HepG2 (cell line): ENCODE measurements around the gene KIZ. TPM values are rescaled to one million over a fixed set of nuclear protein-coding genes. Genes with fewer than 3 reads are reported as not detected.

Experiments used
- KLF6 ChIP-seq: IDR thresholded peaks from 2 replicates; pipeline ENCODE4 v1.8.0; 2016; ENCODE audit warnings: missing biosample characterization, missing genetic modification reagents
- RARA ChIP-seq: IDR thresholded peaks from 2 replicates; pipeline ENCODE4 v1.6.1; 2016; ENCODE audit warnings: missing genetic modification reagents, missing compliant biosample characterization
- ZNF616 ChIP-seq: sonication (generic); formaldehyde crosslinking; IDR thresholded peaks from 2 replicates; pipeline ENCODE4 v1.5.0; 2020; ENCODE audit warnings: low read depth, mild to moderate bottlenecking, missing genetic modification reagents
- polyA plus RNA-seq, 8 experiments: library from polyadenylated mRNA; depleted of rRNA in 3 of 8; stranded (reverse) in 7 of 8; unstranded in 1 of 8; fragments of >200 nt; fragmentation: Illumina TruSeq in 4 of 8; extraction: Trizol in 4 of 8; gene quantifications; 2 replicates each; pipeline versions ENCODE4 v1.2.1 to v1.2.3, GENCODE V29; 2011 to 2016; ENCODE audit warnings: low read depth in 4 of 8, missing spikeins in 1 of 8, mixed read lengths in 1 of 8; ENCODE audit not compliant: insufficient read depth in 1 of 8
- total RNA-seq, 5 experiments: library from RNA; depleted of rRNA; stranded (reverse); fragments of >200 nt; fragmentation: Illumina TruSeq; extraction: Trizol; gene quantifications; 2 replicates each; pipeline ENCODE4 v1.2.3, GENCODE V29; 2016; ENCODE audit warnings: low read depth in 1 of 5
- TF ChIP-seq, protein P1 (sequence below), 2 experiments: fragments of 450-650 bp in 1 of 2; sonication (generic) in 1 of 2; formaldehyde crosslinking in 1 of 2; IDR thresholded peaks; 2 replicates each; pipeline versions ENCODE4 v1.6.1 to v1.8.0; 2016 to 2022; ENCODE audit warnings: antibody characterized with exemption in 1 of 2, mild to moderate bottlenecking in 1 of 2, missing genetic modification reagents in 1 of 2
- TF ChIP-seq, protein P2 (sequence below): IDR thresholded peaks from 2 replicates; pipeline ENCODE4 v1.4.0; 2020; ENCODE audit warnings: mild to moderate bottlenecking, missing genetic modification reagents
- TF ChIP-seq, protein P3 (sequence below): sonication (generic); formaldehyde crosslinking; IDR thresholded peaks from 2 replicates; pipeline ENCODE4 v1.8.1; 2023; ENCODE audit warnings: mild to moderate bottlenecking, missing genetic modification reagents, borderline replicate concordance
- TF ChIP-seq, protein P4 (sequence below): sonication (generic); formaldehyde crosslinking; IDR thresholded peaks from 2 replicates; pipeline ENCODE4 v1.4.0; 2020; ENCODE audit warnings: missing genetic modification reagents, borderline replicate concordance
- TF ChIP-seq, protein P5 (sequence below): sonication (generic); formaldehyde crosslinking; IDR thresholded peaks from 2 replicates; pipeline ENCODE4 v1.5.1; 2020; ENCODE audit warnings: mild to moderate bottlenecking, moderate library complexity, missing genetic modification reagents

Gene KIZ
- total and polyA plus RNA-seq, 2 of the 13 experiments (the other 11 are each of a cell fraction or from before 2014, with no cell fraction given), result 46.3 to 114 TPM

DNA sequence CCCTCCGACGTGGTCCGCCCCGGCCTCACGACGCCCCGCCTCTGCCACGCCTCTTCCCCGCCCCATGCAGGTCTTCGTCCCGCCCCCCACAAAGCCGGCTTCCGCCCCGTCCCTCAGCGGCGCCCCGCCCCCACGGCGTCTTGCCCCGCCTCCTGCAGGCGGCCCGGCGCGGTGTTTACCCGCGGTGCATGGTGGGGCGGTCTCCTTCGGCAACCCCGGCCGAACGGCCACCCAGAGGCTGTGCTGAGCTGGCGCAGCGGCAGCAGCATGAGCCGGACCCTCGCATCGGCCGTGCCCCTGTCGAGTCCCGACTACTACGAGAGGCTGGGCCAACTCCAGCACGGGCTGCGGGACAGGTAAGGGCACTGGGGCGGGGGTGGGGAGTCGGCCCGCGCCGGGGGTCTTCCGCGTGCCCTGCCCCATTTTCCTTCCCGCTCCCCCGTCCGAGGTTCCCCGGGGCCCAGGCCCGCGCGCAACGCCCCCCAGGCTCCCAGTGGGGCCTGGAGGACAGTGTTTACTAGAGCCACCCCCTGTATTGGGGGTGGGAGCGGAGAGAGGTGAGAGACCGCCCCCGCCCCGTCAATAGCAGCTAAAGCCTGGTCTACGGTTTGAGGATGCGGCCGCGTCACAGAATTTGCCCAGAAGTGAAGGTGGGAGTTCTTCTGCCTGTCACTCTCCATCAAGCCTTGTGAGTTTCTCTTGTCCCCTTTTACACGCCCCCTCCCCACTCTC, at the start of gene KIZ (continued):
- TF ChIP-seq, protein P1, sequence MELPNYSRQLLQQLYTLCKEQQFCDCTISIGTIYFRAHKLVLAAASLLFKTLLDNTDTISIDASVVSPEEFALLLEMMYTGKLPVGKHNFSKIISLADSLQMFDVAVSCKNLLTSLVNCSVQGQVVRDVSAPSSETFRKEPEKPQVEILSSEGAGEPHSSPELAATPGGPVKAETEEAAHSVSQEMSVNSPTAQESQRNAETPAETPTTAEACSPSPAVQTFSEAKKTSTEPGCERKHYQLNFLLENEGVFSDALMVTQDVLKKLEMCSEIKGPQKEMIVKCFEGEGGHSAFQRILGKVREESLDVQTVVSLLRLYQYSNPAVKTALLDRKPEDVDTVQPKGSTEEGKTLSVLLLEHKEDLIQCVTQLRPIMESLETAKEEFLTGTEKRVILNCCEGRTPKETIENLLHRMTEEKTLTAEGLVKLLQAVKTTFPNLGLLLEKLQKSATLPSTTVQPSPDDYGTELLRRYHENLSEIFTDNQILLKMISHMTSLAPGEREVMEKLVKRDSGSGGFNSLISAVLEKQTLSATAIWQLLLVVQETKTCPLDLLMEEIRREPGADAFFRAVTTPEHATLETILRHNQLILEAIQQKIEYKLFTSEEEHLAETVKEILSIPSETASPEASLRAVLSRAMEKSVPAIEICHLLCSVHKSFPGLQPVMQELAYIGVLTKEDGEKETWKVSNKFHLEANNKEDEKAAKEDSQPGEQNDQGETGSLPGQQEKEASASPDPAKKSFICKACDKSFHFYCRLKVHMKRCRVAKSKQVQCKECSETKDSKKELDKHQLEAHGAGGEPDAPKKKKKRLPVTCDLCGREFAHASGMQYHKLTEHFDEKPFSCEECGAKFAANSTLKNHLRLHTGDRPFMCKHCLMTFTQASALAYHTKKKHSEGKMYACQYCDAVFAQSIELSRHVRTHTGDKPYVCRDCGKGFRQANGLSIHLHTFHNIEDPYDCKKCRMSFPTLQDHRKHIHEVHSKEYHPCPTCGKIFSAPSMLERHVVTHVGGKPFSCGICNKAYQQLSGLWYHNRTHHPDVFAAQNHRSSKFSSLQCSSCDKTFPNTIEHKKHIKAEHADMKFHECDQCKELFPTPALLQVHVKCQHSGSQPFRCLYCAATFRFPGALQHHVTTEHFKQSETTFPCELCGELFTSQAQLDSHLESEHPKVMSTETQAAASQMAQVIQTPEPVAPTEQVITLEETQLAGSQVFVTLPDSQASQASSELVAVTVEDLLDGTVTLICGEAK (IDR thresholded peaks at IDR 0.05), result no peak
- TF ChIP-seq, protein P1 (CRISPR knock-in tag; IDR thresholded peaks at IDR 0.05), result peak; percentile 78; the same call in 1 of the 2 replicates
- TF ChIP-seq, protein P2, sequence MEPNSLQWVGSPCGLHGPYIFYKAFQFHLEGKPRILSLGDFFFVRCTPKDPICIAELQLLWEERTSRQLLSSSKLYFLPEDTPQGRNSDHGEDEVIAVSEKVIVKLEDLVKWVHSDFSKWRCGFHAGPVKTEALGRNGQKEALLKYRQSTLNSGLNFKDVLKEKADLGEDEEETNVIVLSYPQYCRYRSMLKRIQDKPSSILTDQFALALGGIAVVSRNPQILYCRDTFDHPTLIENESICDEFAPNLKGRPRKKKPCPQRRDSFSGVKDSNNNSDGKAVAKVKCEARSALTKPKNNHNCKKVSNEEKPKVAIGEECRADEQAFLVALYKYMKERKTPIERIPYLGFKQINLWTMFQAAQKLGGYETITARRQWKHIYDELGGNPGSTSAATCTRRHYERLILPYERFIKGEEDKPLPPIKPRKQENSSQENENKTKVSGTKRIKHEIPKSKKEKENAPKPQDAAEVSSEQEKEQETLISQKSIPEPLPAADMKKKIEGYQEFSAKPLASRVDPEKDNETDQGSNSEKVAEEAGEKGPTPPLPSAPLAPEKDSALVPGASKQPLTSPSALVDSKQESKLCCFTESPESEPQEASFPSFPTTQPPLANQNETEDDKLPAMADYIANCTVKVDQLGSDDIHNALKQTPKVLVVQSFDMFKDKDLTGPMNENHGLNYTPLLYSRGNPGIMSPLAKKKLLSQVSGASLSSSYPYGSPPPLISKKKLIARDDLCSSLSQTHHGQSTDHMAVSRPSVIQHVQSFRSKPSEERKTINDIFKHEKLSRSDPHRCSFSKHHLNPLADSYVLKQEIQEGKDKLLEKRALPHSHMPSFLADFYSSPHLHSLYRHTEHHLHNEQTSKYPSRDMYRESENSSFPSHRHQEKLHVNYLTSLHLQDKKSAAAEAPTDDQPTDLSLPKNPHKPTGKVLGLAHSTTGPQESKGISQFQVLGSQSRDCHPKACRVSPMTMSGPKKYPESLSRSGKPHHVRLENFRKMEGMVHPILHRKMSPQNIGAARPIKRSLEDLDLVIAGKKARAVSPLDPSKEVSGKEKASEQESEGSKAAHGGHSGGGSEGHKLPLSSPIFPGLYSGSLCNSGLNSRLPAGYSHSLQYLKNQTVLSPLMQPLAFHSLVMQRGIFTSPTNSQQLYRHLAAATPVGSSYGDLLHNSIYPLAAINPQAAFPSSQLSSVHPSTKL (CRISPR knock-in tag), result peak; percentile 78
- TF ChIP-seq RARA (peak; percentile 27; the same call in 1 of the 2 replicates), ZNF616 (CRISPR knock-in tag) (peak; percentile 40; the same call in 1 of the 2 replicates), KLF6 (CRISPR knock-in tag) (peak; percentile 94)
- TF ChIP-seq, protein P3, sequence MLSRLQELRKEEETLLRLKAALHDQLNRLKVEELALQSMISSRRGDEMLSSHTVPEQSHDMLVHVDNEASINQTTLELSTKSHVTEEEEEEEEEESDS, result peak; percentile 85; the same call in 1 of the 2 replicates
- TF ChIP-seq, protein P4, sequence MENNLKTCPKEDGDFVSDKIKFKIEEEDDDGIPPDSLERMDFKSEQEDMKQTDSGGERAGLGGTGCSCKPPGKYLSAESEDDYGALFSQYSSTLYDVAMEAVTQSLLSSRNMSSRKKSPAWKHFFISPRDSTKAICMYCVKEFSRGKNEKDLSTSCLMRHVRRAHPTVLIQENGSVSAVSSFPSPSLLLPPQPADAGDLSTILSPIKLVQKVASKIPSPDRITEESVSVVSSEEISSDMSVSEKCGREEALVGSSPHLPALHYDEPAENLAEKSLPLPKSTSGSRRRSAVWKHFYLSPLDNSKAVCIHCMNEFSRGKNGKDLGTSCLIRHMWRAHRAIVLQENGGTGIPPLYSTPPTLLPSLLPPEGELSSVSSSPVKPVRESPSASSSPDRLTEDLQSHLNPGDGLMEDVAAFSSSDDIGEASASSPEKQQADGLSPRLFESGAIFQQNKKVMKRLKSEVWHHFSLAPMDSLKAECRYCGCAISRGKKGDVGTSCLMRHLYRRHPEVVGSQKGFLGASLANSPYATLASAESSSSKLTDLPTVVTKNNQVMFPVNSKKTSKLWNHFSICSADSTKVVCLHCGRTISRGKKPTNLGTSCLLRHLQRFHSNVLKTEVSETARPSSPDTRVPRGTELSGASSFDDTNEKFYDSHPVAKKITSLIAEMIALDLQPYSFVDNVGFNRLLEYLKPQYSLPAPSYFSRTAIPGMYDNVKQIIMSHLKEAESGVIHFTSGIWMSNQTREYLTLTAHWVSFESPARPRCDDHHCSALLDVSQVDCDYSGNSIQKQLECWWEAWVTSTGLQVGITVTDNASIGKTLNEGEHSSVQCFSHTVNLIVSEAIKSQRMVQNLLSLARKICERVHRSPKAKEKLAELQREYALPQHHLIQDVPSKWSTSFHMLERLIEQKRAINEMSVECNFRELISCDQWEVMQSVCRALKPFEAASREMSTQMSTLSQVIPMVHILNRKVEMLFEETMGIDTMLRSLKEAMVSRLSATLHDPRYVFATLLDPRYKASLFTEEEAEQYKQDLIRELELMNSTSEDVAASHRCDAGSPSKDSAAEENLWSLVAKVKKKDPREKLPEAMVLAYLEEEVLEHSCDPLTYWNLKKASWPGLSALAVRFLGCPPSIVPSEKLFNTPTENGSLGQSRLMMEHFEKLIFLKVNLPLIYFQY (CRISPR knock-in tag), result peak; percentile 73
- TF ChIP-seq, protein P5, sequence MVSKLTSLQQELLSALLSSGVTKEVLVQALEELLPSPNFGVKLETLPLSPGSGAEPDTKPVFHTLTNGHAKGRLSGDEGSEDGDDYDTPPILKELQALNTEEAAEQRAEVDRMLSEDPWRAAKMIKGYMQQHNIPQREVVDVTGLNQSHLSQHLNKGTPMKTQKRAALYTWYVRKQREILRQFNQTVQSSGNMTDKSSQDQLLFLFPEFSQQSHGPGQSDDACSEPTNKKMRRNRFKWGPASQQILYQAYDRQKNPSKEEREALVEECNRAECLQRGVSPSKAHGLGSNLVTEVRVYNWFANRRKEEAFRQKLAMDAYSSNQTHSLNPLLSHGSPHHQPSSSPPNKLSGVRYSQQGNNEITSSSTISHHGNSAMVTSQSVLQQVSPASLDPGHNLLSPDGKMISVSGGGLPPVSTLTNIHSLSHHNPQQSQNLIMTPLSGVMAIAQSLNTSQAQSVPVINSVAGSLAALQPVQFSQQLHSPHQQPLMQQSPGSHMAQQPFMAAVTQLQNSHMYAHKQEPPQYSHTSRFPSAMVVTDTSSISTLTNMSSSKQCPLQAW (CRISPR knock-in tag), result peak; percentile 87
